HEK293 (cell line): ENCODE results near the gene KCNF1.

ENCODE experiments used
- CTCF ChIP-seq: fragments of 450-650 bp; formaldehyde crosslinking; IDR thresholded peaks from 2 replicates; pipeline ENCODE4 v1.5.1; 2016; ENCODE audit warnings: missing biosample characterization, missing genetic modification characterization
- PBX3 ChIP-seq: sonication (generic); formaldehyde crosslinking; IDR thresholded peaks from 2 replicates; pipeline ENCODE4 v1.8.1; 2022; ENCODE audit warnings: mild to moderate bottlenecking, moderate library complexity, missing genetic modification reagents
- TCF7L2 ChIP-seq: IDR thresholded peaks from 2 replicates; pipeline ENCODE4 v1.6.1; 2011; ENCODE audit warnings: low read depth, mild to moderate bottlenecking, inconsistent platforms, low read length, moderate library complexity, borderline replicate concordance
- ZNF658 ChIP-seq: fragments of 450-650 bp; formaldehyde crosslinking; IDR thresholded peaks from 2 replicates; pipeline ENCODE4; 2016; ENCODE audit warnings: missing biosample characterization, missing genetic modification characterization

- TF ChIP-seq PBX3 (no peak), TCF7L2 (no peak), CTCF (tag by site-specific recombination) (no peak), ZNF658 (tag by site-specific recombination) (no peak)
Observed at GRCh38 chr2:10884574-10884975, 27.2 kb upstream of the KCNF1 start.
